H1 (cell line): ENCODE measurements around the gene PAGE5. TPM values are rescaled to one million over a fixed set of nuclear protein-coding genes. Genes with fewer than 3 reads are reported as not detected.

Experiments
- CTCF ChIA-PET: fragments of 300-600 bp; sonication (Branson Sonifier 250); formaldehyde crosslinking; loops from one replicate; lab custom pipeline; 2021; ENCODE audit not compliant: partially characterized antibody; lab: Charles Lee
- POLR2A ChIA-PET: fragments of 300-600 bp; sonication (Branson Sonifier 250); formaldehyde crosslinking; loops from one replicate; lab custom pipeline; 2021; ENCODE audit warnings: inconsistent platforms; ENCODE audit not compliant: partially characterized antibody; lab: Charles Lee
- DNase-seq, 2 experiments: peaks; one replicate each; pipeline versions ENCODE4 v3.0.0 to v3.0.0-alpha.2; 2010 to 2022; ENCODE audit warnings: low spot score in 2 of 2, low read depth in 1 of 2, mixed read lengths in 1 of 2
- FAIRE-seq: peaks from 2 replicates; lab custom pipeline; 2011; peaks lifted over from hg19 to GRCh38; lab: Jason Lieb, UNC
- H2AFZ ChIP-seq: 2 replicates; pipeline ENCODE4 v1.8.1; 2012; ENCODE audit warnings: low read length, inconsistent platforms
- H2AK5ac ChIP-seq: 2 replicates; pipeline ENCODE4 v1.6.1; 2013; ENCODE audit warnings: low read depth, low read length
- H2BK120ac ChIP-seq: replicated peaks from 2 replicates; pipeline ENCODE3; 2013; ENCODE audit warnings: low read depth, low read length, inconsistent platforms
- H2BK12ac ChIP-seq: 2 replicates; pipeline ENCODE4 v1.6.1; 2013; ENCODE audit warnings: low read depth, low read length
- H2BK15ac ChIP-seq: 2 replicates; pipeline ENCODE4 v1.6.1; 2013; ENCODE audit warnings: low read length
- H2BK20ac ChIP-seq: 2 replicates; pipeline ENCODE4 v1.6.1; 2013; ENCODE audit warnings: low read length
- H2BK5ac ChIP-seq: 2 replicates; pipeline ENCODE4 v1.6.1; 2013; ENCODE audit warnings: low read depth, low read length
- H3K14ac ChIP-seq: 2 replicates; pipeline ENCODE4 v1.6.1; 2013; ENCODE audit warnings: inconsistent platforms; ENCODE audit not compliant: insufficient read length
- H3K18ac ChIP-seq: 2 replicates; pipeline ENCODE4 v1.6.1; 2013; ENCODE audit warnings: low read length; ENCODE audit errors: extremely low read depth
- H3K23ac ChIP-seq: 2 replicates; pipeline ENCODE4 v1.6.1; 2013; ENCODE audit warnings: inconsistent platforms; ENCODE audit not compliant: insufficient read length
- H3K23me2 ChIP-seq: 2 replicates; pipeline ENCODE4 v1.6.1; 2013; ENCODE audit warnings: low read depth, low read length
- H3K27ac ChIP-seq: 2 replicates; pipeline ENCODE4 v1.6.1; 2011; ENCODE audit warnings: low read depth, low read length, inconsistent platforms
- H3K27me3 ChIP-seq, 4 experiments: replicated peaks in 1 of 4; 1 replicate in 1 of 4; 2 replicates in 3 of 4; pipeline versions ENCODE4 v1.6.1 to v1.8.1; 2011 to 2013; ENCODE audit warnings: low read length in 3 of 4, mild to moderate bottlenecking in 3 of 4, inconsistent platforms in 2 of 4, mixed read lengths in 2 of 4, moderate library complexity in 1 of 4; ENCODE audit not compliant: control insufficient read depth in 3 of 4, insufficient read depth in 3 of 4; ENCODE audit errors: extremely low read depth in 1 of 4
- H3K36me3 ChIP-seq, 4 experiments: 2 replicates each; pipeline versions ENCODE4 v1.6.1 to v1.8.1; 2011 to 2013; ENCODE audit warnings: mild to moderate bottlenecking in 4 of 4, low read length in 3 of 4, moderate library complexity in 2 of 4, control low read depth in 1 of 4, inconsistent platforms in 1 of 4; ENCODE audit not compliant: insufficient read depth in 4 of 4, control insufficient read depth in 2 of 4
- H3K4ac ChIP-seq: replicated peaks from 2 replicates; pipeline ENCODE3; 2013; ENCODE audit warnings: low read length, low read depth, mixed read lengths, inconsistent platforms; ENCODE audit not compliant: insufficient read length
- H3K4me1 ChIP-seq, 4 experiments: replicated peaks in 1 of 4; 1 replicate in 1 of 4; 2 replicates in 3 of 4; pipeline versions ENCODE4 v1.6.1 to v1.8.1; 2011 to 2013; ENCODE audit warnings: low read length in 3 of 4, inconsistent platforms in 2 of 4, mixed read lengths in 1 of 4; ENCODE audit not compliant: insufficient read depth in 4 of 4, control insufficient read depth in 3 of 4
- H3K4me2 ChIP-seq, 2 experiments: 2 replicates each; pipeline versions ENCODE4 v1.6.1 to v1.8.1; 2011 to 2013; ENCODE audit warnings: low read depth in 2 of 2, low read length in 2 of 2, control low read depth in 1 of 2, inconsistent platforms in 1 of 2, mild to moderate bottlenecking in 1 of 2; ENCODE audit not compliant: insufficient read depth in 1 of 2
- H3K4me3 ChIP-seq, 4 experiments: fragments of 200-600, 300-600 bp in 1 of 4; sonication (generic), shearing (Covaris generic), sonication (Bioruptor Twin) in 1 of 4; 2 replicates each; pipeline versions ENCODE4 v1.5.1 to v1.8.1; 2011 to 2016; ENCODE audit warnings: low read length in 4 of 4, low read depth in 3 of 4, control low read depth in 2 of 4, inconsistent platforms in 2 of 4, mild to moderate bottlenecking in 2 of 4, mixed read lengths in 1 of 4, moderate library complexity in 1 of 4; ENCODE audit not compliant: insufficient read depth in 2 of 4; ENCODE audit errors: extremely low read depth in 1 of 4
- H3K56ac ChIP-seq: replicated peaks from 2 replicates; pipeline ENCODE3; 2013; ENCODE audit warnings: low read depth, mild to moderate bottlenecking, mixed read lengths, low read length, inconsistent platforms; ENCODE audit not compliant: insufficient read length
- H3K79me1 ChIP-seq: 2 replicates; pipeline ENCODE4 v1.6.1; 2013; ENCODE audit warnings: low read depth, low read length, control low read depth
- H3K79me2 ChIP-seq, 2 experiments: 2 replicates each; pipeline versions ENCODE4 v1.6.1 to v1.8.1; 2012 to 2013; ENCODE audit warnings: low read length in 2 of 2, mild to moderate bottlenecking in 2 of 2, inconsistent platforms in 1 of 2; ENCODE audit not compliant: insufficient read depth in 2 of 2, control insufficient read depth in 1 of 2
- H3K9ac ChIP-seq, 4 experiments: replicated peaks in 1 of 4; 1 replicate in 1 of 4; 2 replicates in 3 of 4; pipeline versions ENCODE4 v1.6.1 to v1.8.1; 2011 to 2013; ENCODE audit warnings: low read depth in 3 of 4, low read length in 3 of 4, control low read depth in 2 of 4, mild to moderate bottlenecking in 2 of 4, moderate library complexity in 2 of 4, inconsistent platforms in 1 of 4; ENCODE audit errors: extremely low read depth in 1 of 4
- H3K9me3 ChIP-seq, 2 experiments: 2 replicates each; pipeline versions ENCODE4 v1.6.1 to v1.8.1; 2012 to 2013; ENCODE audit warnings: mild to moderate bottlenecking in 2 of 2, moderate library complexity in 2 of 2, control low read depth in 1 of 2, inconsistent platforms in 1 of 2, low read depth in 1 of 2, low read length in 1 of 2, mixed read lengths in 1 of 2; ENCODE audit not compliant: insufficient read depth in 2 of 2
- H4K20me1 ChIP-seq, 2 experiments: replicated peaks in 1 of 2; 2 replicates each; pipeline versions ENCODE3 to v1.8.1; 2011 to 2013; ENCODE audit warnings: inconsistent platforms in 2 of 2, low read length in 2 of 2, mild to moderate bottlenecking in 1 of 2; ENCODE audit not compliant: insufficient read depth in 2 of 2, control insufficient read depth in 1 of 2
- H4K5ac ChIP-seq: 2 replicates; pipeline ENCODE4 v1.6.1; 2013; ENCODE audit warnings: low read length, low read depth, mixed read lengths, inconsistent platforms; ENCODE audit not compliant: insufficient read length
- H4K8ac ChIP-seq: 2 replicates; pipeline ENCODE4 v1.8.0; 2013; ENCODE audit warnings: mild to moderate bottlenecking, moderate library complexity, low read length, inconsistent platforms; ENCODE audit not compliant: insufficient read depth; ENCODE audit errors: extremely low read depth
- H4K91ac ChIP-seq: replicated peaks from 2 replicates; pipeline ENCODE3; 2013; ENCODE audit warnings: low read length, mixed read lengths, inconsistent platforms; ENCODE audit not compliant: insufficient read length
- CBX5 ChIP-seq: fragments of 300-800, 300-1000 bp; sonication (generic); IDR thresholded peaks from 2 replicates; pipeline ENCODE4 v1.7.1; 2016; ENCODE audit warnings: antibody characterized with exemption, low read length, low read depth
- CEBPB ChIP-seq: IDR thresholded peaks from 2 replicates; pipeline ENCODE4 v1.6.1; 2012; ENCODE audit warnings: low read depth, low read length
- CHD2 ChIP-seq: IDR thresholded peaks from 2 replicates; pipeline ENCODE4 v1.6.1; 2012; ENCODE audit warnings: low read length, improper control_type of control experiment
- EZH2 ChIP-seq: fragments of 200-600 bp; sonication (generic); IDR thresholded peaks from 2 replicates; pipeline ENCODE4 v1.7.1; 2012; ENCODE audit warnings: low read depth, mild to moderate bottlenecking, moderate library complexity, low read length, inconsistent platforms; ENCODE audit not compliant: severe bottlenecking
- HDAC2 ChIP-seq, 2 experiments: fragments of 300-600 bp in 1 of 2; sonication (generic) in 1 of 2; IDR thresholded peaks; 2 replicates each; pipeline ENCODE4 v1.6.1; 2011 to 2012; ENCODE audit warnings: low read depth in 2 of 2, low read length in 2 of 2, mild to moderate bottlenecking in 2 of 2, moderate library complexity in 2 of 2, borderline replicate concordance in 1 of 2, inconsistent platforms in 1 of 2
- MAFK ChIP-seq: IDR thresholded peaks from 2 replicates; pipeline ENCODE4 v1.6.1; 2012; ENCODE audit warnings: low read depth, mild to moderate bottlenecking, improper control_type of control experiment, low read length
- MAX ChIP-seq: IDR thresholded peaks from 2 replicates; pipeline ENCODE4 v1.6.1; 2012; ENCODE audit warnings: inconsistent platforms
- NANOG ChIP-seq: IDR thresholded peaks from 2 replicates; pipeline ENCODE4 v1.6.1; 2011; ENCODE audit warnings: low read length, low read depth, mild to moderate bottlenecking, inconsistent platforms; ENCODE audit not compliant: insufficient read depth, poor library complexity, severe bottlenecking
- POLR2AphosphoS5 ChIP-seq: IDR thresholded peaks from 2 replicates; pipeline ENCODE4 v1.6.1; 2011; ENCODE audit warnings: low read depth, low read length
- RFX5 ChIP-seq: IDR thresholded peaks from 2 replicates; pipeline ENCODE4 v1.6.1; 2011; ENCODE audit warnings: low read depth, low read length, improper control_type of control experiment, borderline replicate concordance
- SIRT6 ChIP-seq: IDR thresholded peaks from one replicate; pipeline ENCODE4 v1.7.1; 2012; ENCODE audit warnings: low read length, inconsistent platforms
- TEAD4 ChIP-seq: IDR thresholded peaks from 2 replicates; pipeline ENCODE4 v1.6.1; 2012; ENCODE audit warnings: low read depth, low read length, inconsistent platforms, mixed read lengths
- WGBS, 2 experiments: shearing (Covaris generic) in 1 of 2; methylation state at CpG; one replicate each; pipeline versions ENCODE4 v1.1.6 to v1.1.7; 2013 to 2015; ENCODE audit warnings: low lambda C conversion rate in 2 of 2, mixed read lengths in 2 of 2, inconsistent platforms in 1 of 2, low coverage in 1 of 2, missing lambda C conversion rate in 1 of 2; ENCODE audit not compliant: insufficient replicate concordance in 2 of 2, insufficient coverage in 1 of 2, insufficient read length in 1 of 2; ENCODE audit errors: extremely low coverage in 1 of 2, missing lambda C conversion rate in 1 of 2; 5-methylcytosine and 5-hydroxymethylcytosine counted together
- polyA plus RNA-seq, 7 experiments: library from polyadenylated mRNA; depleted of rRNA in 3 of 7; stranded (reverse) in 5 of 7; unstranded in 2 of 7; fragments of >200 nt in 5 of 7; fragments of 200-250 nt in 2 of 7; gene quantifications; 1 replicate in 5 of 7; 2 replicates in 1 of 7; 4 replicates in 1 of 7; pipeline versions ENCODE4 v1.2.1 to v1.2.3, GENCODE V29; 2011 to 2013; ENCODE audit warnings: missing spikeins in 2 of 7, mixed read lengths in 2 of 7
- total RNA-seq: library from RNA; stranded (reverse); fragmentation: NEBNext Ultra II Directional; extraction: Animal tissue kit (Norgen Biotek cat#: 25700); gene quantifications from 2 replicates; pipeline ENCODE4 v1.2.1, GENCODE V29; 2021

Gene PAGE5
- total and polyA plus RNA-seq, 2 of the 8 experiments (the other 6 are each of a cell fraction or from before 2014, with no cell fraction given), result not detected

GRCh38 chrX:55206162-55206941, 13.8 kb upstream of the PAGE5 start:
- Histone ChIP-seq H3K36me3 (no peaks in the 10 kb centered on the region), H2AFZ (no peak overlapping the region), H3K14ac (no peak overlapping the region), H4K20me1 (no peaks in the 10 kb centered on the region), H3K4ac (no peak overlapping the region), H3K4me2 (no peak overlapping the region), H3K18ac (no peak overlapping the region), H3K27ac (no peak overlapping the region), H3K23me2 (no peaks in the 10 kb centered on the region), H3K9ac (no peak overlapping the region), H3K4me1 (no peaks in the 10 kb centered on the region), H2BK15ac (no peak overlapping the region), H2BK20ac (no peak overlapping the region), H4K5ac (no peak overlapping the region), H4K91ac (no peak overlapping the region), H2BK12ac (no peak overlapping the region), H3K27me3 (no peaks in the 10 kb centered on the region), H3K23ac (no peak overlapping the region), H2AK5ac (no peak overlapping the region), H3K56ac (no peak overlapping the region), H2BK120ac (no peak overlapping the region), H3K79me2 (no peaks in the 10 kb centered on the region), H3K9me3 (peaks cover 0 to 12% of the 10 kb centered on the region in 2 experiments; a peak in 1 of 4 replicates), H2BK5ac (no peak overlapping the region), H3K4me3 (no peak overlapping the region), H3K79me1 (no peaks in the 10 kb centered on the region), H4K8ac (no peak overlapping the region)
- 81% methylated on average over 5 of the region's 6 CpGs; no CpG with 5 or more reads in 1 of the 2 experiments for WGBS, 2 experiments
- POLR2A ChIA-PET, result no interaction called here
- FAIRE-seq, result no peak
- no peak for DNase-seq
- CTCF ChIA-PET, result no interaction called here
- TF ChIP-seq NANOG, result no peak
- TF ChIP-seq MAX, result no peak
- TF ChIP-seq RFX5, result no peak
- TF ChIP-seq CHD2, result no peak
- no peak for TF ChIP-seq TEAD4
- TF ChIP-seq MAFK, result no peak
- TF ChIP-seq CEBPB, result no peak
- no peak for TF ChIP-seq POLR2AphosphoS5
- TF ChIP-seq CBX5, result no peak
- TF ChIP-seq SIRT6, result no peak
- TF ChIP-seq EZH2, result no peak
- no peak for TF ChIP-seq HDAC2 (IDR thresholded peaks at IDR 0.05; ENCODE audit: borderline replicate concordance in 1 of 2, low read depth in 2 of 2, low read length in 2 of 2)
